B cell (primary cell): ENCODE measurements around the gene KIF1A.

Experiments
- EZH2 ChIP-seq: IDR thresholded peaks from 2 replicates; pipeline ENCODE4 v1.6.1; 2012; ENCODE audit warnings: borderline replicate concordance, low read depth, mild to moderate bottlenecking, moderate library complexity, low read length; ENCODE audit not compliant: insufficient read depth, poor library complexity, severe bottlenecking
- TF ChIP-seq, protein P1 (sequence below): fragments of 200-600 bp; IDR thresholded peaks from one replicate; pipeline ENCODE4 v1.8.0; 2022; ENCODE audit warnings: antibody characterized with exemption, mild to moderate bottlenecking

DNA sequence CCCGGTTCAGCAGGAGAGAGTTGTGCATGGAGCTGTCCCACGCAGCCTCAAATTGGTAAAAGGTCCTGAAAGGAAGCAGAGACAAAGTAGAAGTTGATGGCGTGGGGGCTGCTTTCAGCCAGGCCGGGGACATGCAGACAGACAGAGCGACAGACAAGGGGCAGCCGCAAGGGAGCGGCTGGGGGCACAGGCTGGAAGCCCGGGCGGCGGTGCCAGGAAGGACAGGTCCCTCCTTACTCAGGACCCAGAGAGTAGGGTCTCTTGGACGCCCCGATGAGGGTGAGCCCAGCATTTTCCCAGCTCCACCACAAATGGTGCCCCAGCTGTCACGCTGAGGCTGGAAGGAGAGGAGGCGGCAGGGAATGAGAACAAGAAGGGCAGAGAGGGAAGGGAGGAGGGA, 93.1 kb downstream of the KIF1A start:
- TF ChIP-seq, protein P1, sequence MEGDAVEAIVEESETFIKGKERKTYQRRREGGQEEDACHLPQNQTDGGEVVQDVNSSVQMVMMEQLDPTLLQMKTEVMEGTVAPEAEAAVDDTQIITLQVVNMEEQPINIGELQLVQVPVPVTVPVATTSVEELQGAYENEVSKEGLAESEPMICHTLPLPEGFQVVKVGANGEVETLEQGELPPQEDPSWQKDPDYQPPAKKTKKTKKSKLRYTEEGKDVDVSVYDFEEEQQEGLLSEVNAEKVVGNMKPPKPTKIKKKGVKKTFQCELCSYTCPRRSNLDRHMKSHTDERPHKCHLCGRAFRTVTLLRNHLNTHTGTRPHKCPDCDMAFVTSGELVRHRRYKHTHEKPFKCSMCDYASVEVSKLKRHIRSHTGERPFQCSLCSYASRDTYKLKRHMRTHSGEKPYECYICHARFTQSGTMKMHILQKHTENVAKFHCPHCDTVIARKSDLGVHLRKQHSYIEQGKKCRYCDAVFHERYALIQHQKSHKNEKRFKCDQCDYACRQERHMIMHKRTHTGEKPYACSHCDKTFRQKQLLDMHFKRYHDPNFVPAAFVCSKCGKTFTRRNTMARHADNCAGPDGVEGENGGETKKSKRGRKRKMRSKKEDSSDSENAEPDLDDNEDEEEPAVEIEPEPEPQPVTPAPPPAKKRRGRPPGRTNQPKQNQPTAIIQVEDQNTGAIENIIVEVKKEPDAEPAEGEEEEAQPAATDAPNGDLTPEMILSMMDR, result no peak
- TF ChIP-seq EZH2, result no peak
